ENCODE results near the gene NABP2.

The NABP2 gene

DNA sequence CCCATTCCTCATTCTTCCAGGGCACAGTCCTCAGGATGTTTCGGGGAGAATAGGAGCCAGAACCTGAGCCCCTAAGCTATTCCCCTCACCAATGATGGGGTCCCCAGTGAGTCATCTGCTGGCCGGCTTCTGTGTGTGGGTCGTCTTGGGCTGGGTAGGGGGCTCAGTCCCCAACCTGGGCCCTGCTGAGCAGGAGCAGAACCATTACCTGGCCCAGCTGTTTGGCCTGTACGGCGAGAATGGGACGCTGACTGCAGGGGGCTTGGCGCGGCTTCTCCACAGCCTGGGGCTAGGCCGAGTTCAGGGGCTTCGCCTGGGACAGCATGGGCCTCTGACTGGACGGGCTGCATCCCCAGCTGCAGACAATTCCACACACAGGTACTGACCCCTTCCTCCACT, 7.0 kb downstream of the NABP2 start:
- Histone ChIP-seq H3K27me3 (ENCODE audit: insufficient read depth, low read length) (no peaks in the 10 kb centered on the region), H3K36me3 (ENCODE audit: insufficient read depth, low read depth, low read length) (peaks cover 7% of the 10 kb centered on the region; the same call in 1 of the 2 replicates), H3K4me3 (ENCODE audit: low read length) (no peak overlapping the region), H3K9me3 (ENCODE audit: insufficient read depth, low read depth, low read length) (no peaks in the 10 kb centered on the region), H3K9ac (ENCODE audit: low read depth, low read length) (no peak overlapping the region), H3K27ac (ENCODE audit: low read length) (no peak overlapping the region), H3K4me1 (ENCODE audit: insufficient read depth, low read length) (no peaks in the 10 kb centered on the region; the same call in 1 of the 2 replicates)

GRCh38 chr12:56234746-56235436, 10.7 kb downstream of the NABP2 start:
- H3K4me1 ChIP-seq (ENCODE audit: insufficient read depth, low read length) = no peaks in the 10 kb centered on the region; the same call in 1 of the 2 replicates
- H3K9ac ChIP-seq (ENCODE audit: low read depth, low read length) = no peak overlapping the region
- no peak overlapping the region for H3K4me3 ChIP-seq (ENCODE audit: low read length)
- peaks cover 12% of the 10 kb centered on the region; the same call in 1 of the 2 replicates for H3K36me3 ChIP-seq (ENCODE audit: insufficient read depth, low read depth, low read length)
- no peaks in the 10 kb centered on the region for H3K9me3 ChIP-seq (ENCODE audit: insufficient read depth, low read depth, low read length)
- no peaks in the 10 kb centered on the region for H3K27me3 ChIP-seq (ENCODE audit: insufficient read depth, low read length)
- H3K27ac ChIP-seq (ENCODE audit: low read length) = no peak overlapping the region

DNA sequence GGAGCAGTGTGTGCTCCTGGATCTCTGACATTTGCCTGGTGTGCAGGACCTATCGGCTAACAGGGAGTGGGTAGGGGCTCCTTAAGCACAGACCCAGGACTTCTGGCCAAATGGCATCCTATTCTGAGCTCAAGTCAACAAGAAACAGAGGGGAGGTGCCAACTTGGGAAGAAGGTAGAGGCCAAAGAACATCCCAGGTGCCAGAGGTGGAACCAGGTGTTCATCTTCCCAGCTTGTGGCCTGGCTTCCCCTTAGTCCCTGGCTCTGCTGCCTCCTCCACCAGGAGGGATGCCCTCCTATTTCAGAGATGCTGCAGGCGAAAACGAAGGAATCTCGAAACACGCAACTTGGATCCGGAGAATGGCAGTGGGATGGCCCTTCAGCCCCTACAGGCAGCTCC, 11.9 kb downstream of the NABP2 start:
- Histone ChIP-seq H3K4me1 (ENCODE audit: insufficient read depth, low read length) (no peaks in the 10 kb centered on the region), H3K9ac (ENCODE audit: low read depth, low read length) (no peak overlapping the region), H3K36me3 (ENCODE audit: insufficient read depth, low read depth, low read length) (peaks cover 24% of the 10 kb centered on the region), H3K27ac (ENCODE audit: low read length) (no peak overlapping the region), H3K4me3 (ENCODE audit: low read length) (no peak overlapping the region), H3K9me3 (ENCODE audit: insufficient read depth, low read depth, low read length) (no peaks in the 10 kb centered on the region), H3K27me3 (ENCODE audit: insufficient read depth, low read length) (no peaks in the 10 kb centered on the region)

DNA sequence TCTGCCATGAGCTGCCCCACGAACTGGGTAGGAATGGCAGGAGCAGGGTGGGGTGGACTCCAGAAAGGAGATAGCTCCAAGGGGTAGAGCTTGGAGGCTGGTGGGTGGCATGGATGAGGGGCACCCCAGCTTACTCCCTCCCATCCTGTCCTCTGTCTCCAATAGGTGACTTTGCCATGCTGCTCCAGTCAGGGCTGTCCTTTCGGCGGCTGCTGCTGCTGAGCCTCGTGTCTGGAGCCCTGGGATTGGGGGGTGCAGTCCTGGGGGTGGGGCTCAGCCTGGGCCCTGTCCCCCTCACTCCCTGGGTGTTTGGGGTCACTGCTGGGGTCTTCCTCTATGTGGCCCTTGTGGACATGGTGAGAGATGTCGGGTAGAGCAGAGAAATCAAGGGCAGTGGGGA, 12.8 kb downstream of the NABP2 start:
- Histone ChIP-seq H3K36me3 (ENCODE audit: insufficient read depth, low read depth, low read length) (peaks cover 33% of the 10 kb centered on the region), H3K4me1 (ENCODE audit: insufficient read depth, low read length) (no peaks in the 10 kb centered on the region), H3K4me3 (ENCODE audit: low read length) (no peak overlapping the region), H3K9ac (ENCODE audit: low read depth, low read length) (no peak overlapping the region), H3K9me3 (ENCODE audit: insufficient read depth, low read depth, low read length) (no peaks in the 10 kb centered on the region), H3K27me3 (ENCODE audit: insufficient read depth, low read length) (no peaks in the 10 kb centered on the region), H3K27ac (ENCODE audit: low read length) (no peak overlapping the region)

GRCh38 chr12:56237552-56237951, 13.4 kb downstream of the NABP2 start:
- H3K9me3 ChIP-seq (ENCODE audit: insufficient read depth, low read depth, low read length) = no peaks in the 10 kb centered on the region
- H3K27me3 ChIP-seq (ENCODE audit: insufficient read depth, low read length) = no peaks in the 10 kb centered on the region
- no peak overlapping the region for H3K27ac ChIP-seq (ENCODE audit: low read length)
- H3K4me1 ChIP-seq (ENCODE audit: insufficient read depth, low read length) = no peaks in the 10 kb centered on the region
- H3K9ac ChIP-seq (ENCODE audit: low read depth, low read length) = no peak overlapping the region
- peaks cover 38% of the 10 kb centered on the region for H3K36me3 ChIP-seq (ENCODE audit: insufficient read depth, low read depth, low read length)
- no peak overlapping the region for H3K4me3 ChIP-seq (ENCODE audit: low read length)

GRCh38 chr12:56241424-56242303, 17.5 kb downstream of the NABP2 start:
- Histone ChIP-seq H3K4me1 (ENCODE audit: insufficient read depth, low read length) (no peaks in the 10 kb centered on the region), H3K27me3 (ENCODE audit: insufficient read depth, low read length) (no peaks in the 10 kb centered on the region), H3K4me3 (ENCODE audit: low read length) (no peak overlapping the region), H3K36me3 (ENCODE audit: insufficient read depth, low read depth, low read length) (peaks cover 70% of the 10 kb centered on the region), H3K27ac (ENCODE audit: low read length) (no peak overlapping the region), H3K9me3 (ENCODE audit: insufficient read depth, low read depth, low read length) (no peaks in the 10 kb centered on the region), H3K9ac (ENCODE audit: low read depth, low read length) (no peak overlapping the region)

GRCh38 chr12:56242986-56243385, 18.8 kb downstream of the NABP2 start:
- Histone ChIP-seq H3K4me3 (ENCODE audit: low read length) (no peak overlapping the region), H3K9me3 (ENCODE audit: insufficient read depth, low read depth, low read length) (no peaks in the 10 kb centered on the region), H3K27me3 (ENCODE audit: insufficient read depth, low read length) (no peaks in the 10 kb centered on the region), H3K4me1 (ENCODE audit: insufficient read depth, low read length) (no peaks in the 10 kb centered on the region), H3K27ac (ENCODE audit: low read length) (no peak overlapping the region), H3K9ac (ENCODE audit: low read depth, low read length) (no peak overlapping the region), H3K36me3 (ENCODE audit: insufficient read depth, low read depth, low read length) (peaks cover 82% of the 10 kb centered on the region)

- Histone ChIP-seq H3K4me1 (ENCODE audit: insufficient read depth, low read length) (no peaks in the 10 kb centered on the region), H3K9me3 (ENCODE audit: insufficient read depth, low read depth, low read length) (no peaks in the 10 kb centered on the region), H3K27ac (ENCODE audit: low read length) (no peak overlapping the region), H3K4me3 (ENCODE audit: low read length) (no peak overlapping the region), H3K36me3 (ENCODE audit: insufficient read depth, low read depth, low read length) (peaks cover 90% of the 10 kb centered on the region), H3K27me3 (ENCODE audit: insufficient read depth, low read length) (no peaks in the 10 kb centered on the region), H3K9ac (ENCODE audit: low read depth, low read length) (no peak overlapping the region)
Measured at GRCh38 chr12:56243731-56244181, 19.6 kb downstream of the NABP2 start.

GRCh38 chr12:56244494-56244893, 20.4 kb downstream of the NABP2 start:
- Histone ChIP-seq H3K27ac (ENCODE audit: low read length) (no peak overlapping the region), H3K9ac (ENCODE audit: low read depth, low read length) (no peak overlapping the region), H3K9me3 (ENCODE audit: insufficient read depth, low read depth, low read length) (no peaks in the 10 kb centered on the region), H3K4me1 (ENCODE audit: insufficient read depth, low read length) (no peaks in the 10 kb centered on the region), H3K27me3 (ENCODE audit: insufficient read depth, low read length) (no peaks in the 10 kb centered on the region), H3K36me3 (ENCODE audit: insufficient read depth, low read depth, low read length) (peaks cover 92% of the 10 kb centered on the region), H3K4me3 (ENCODE audit: low read length) (no peak overlapping the region)

DNA sequence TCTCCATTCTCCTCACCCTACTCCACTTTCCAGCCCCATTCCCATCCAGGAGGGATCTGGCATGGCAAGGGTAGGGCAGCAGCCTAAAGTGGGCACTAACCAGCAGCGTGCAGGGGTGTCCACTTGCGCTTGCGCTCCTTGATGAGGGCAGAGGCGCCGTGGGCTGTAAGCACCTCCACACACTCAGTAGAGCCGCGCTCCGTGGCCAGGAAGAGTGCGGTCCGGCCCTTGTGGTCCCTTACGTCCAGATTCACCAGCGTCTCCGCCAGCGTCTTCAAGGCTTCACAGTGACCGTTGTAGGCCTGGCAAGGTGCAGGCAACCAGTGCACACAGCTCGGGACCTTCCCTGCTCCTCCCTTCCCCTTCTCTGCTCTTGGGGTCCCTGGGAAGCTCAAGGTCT, 23.8 kb downstream of the NABP2 start:
- H3K27ac ChIP-seq (ENCODE audit: low read length) = no peak overlapping the region
- no peaks in the 10 kb centered on the region for H3K9me3 ChIP-seq (ENCODE audit: insufficient read depth, low read depth, low read length)
- no peaks in the 10 kb centered on the region for H3K27me3 ChIP-seq (ENCODE audit: insufficient read depth, low read length)
- H3K36me3 ChIP-seq (ENCODE audit: insufficient read depth, low read depth, low read length) = peaks cover 82% of the 10 kb centered on the region
- no peak overlapping the region for H3K9ac ChIP-seq (ENCODE audit: low read depth, low read length)
- H3K4me1 ChIP-seq (ENCODE audit: insufficient read depth, low read length) = no peaks in the 10 kb centered on the region
- H3K4me3 ChIP-seq (ENCODE audit: low read length) = no peak overlapping the region

- Histone ChIP-seq H3K27me3 (ENCODE audit: insufficient read depth, low read length) (no peaks in the 10 kb centered on the region), H3K27ac (ENCODE audit: low read length) (no peak overlapping the region), H3K4me1 (ENCODE audit: insufficient read depth, low read length) (no peaks in the 10 kb centered on the region), H3K9me3 (ENCODE audit: insufficient read depth, low read depth, low read length) (no peaks in the 10 kb centered on the region), H3K4me3 (ENCODE audit: low read length) (no peak overlapping the region), H3K9ac (ENCODE audit: low read depth, low read length) (no peak overlapping the region), H3K36me3 (ENCODE audit: insufficient read depth, low read depth, low read length) (peaks cover 82% of the 10 kb centered on the region)
Measured at GRCh38 chr12:56248711-56249110, 24.6 kb downstream of the NABP2 start.

- Histone ChIP-seq H3K4me3 (ENCODE audit: low read length) (no peak overlapping the region), H3K4me1 (ENCODE audit: insufficient read depth, low read length) (peaks cover 13% of the 10 kb centered on the region), H3K27ac (ENCODE audit: low read length) (no peak overlapping the region), H3K9ac (ENCODE audit: low read depth, low read length) (no peak overlapping the region), H3K9me3 (ENCODE audit: insufficient read depth, low read depth, low read length) (no peaks in the 10 kb centered on the region), H3K36me3 (ENCODE audit: insufficient read depth, low read depth, low read length) (peaks cover 72% of the 10 kb centered on the region), H3K27me3 (ENCODE audit: insufficient read depth, low read length) (no peaks in the 10 kb centered on the region)
Measured at GRCh38 chr12:56252649-56253048, 28.5 kb downstream of the NABP2 start.
